HEK293 (cell line): ENCODE results near the gene BCCIP.

Source experiments
- CTCF ChIA-PET: fragments of 350-600 bp; formaldehyde crosslinking; extraction: SDS; loops from one replicate; lab custom pipeline; 2021; ENCODE audit warnings: antibody characterized with exemption; lab: Yijun Ruan, JAX
- POLR2A ChIA-PET: fragments of 300-600 bp; formaldehyde crosslinking; extraction: SDS; loops from one replicate; lab custom pipeline; 2020; ENCODE audit warnings: antibody characterized with exemption, inconsistent platforms; lab: Yijun Ruan, JAX
- H3K27ac ChIP-seq: fragments of 200-500 bp; sonication (Bioruptor generic); 2 replicates; pipeline ENCODE4 v1.5.1; 2014; ENCODE audit warnings: low read depth, low read length, control low read depth, inconsistent platforms; ENCODE audit errors: extremely low read depth
- H3K36me3 ChIP-seq, 2 experiments: fragments of 200-500 bp in 1 of 2; sonication (Bioruptor generic) in 1 of 2; 1 replicate in 1 of 2; 2 replicates in 1 of 2; pipeline ENCODE4 v1.5.1; 2014 to 2017; ENCODE audit warnings: inconsistent platforms in 2 of 2, low read length in 2 of 2; ENCODE audit not compliant: control insufficient read depth in 2 of 2, insufficient read depth in 1 of 2
- H3K4me1 ChIP-seq: fragments of 200-500 bp; sonication (Bioruptor generic); 2 replicates; pipeline ENCODE4 v1.5.1; 2014; ENCODE audit warnings: mild to moderate bottlenecking, low read length, inconsistent platforms; ENCODE audit not compliant: control insufficient read depth, insufficient read depth
- H3K4me3 ChIP-seq: 2 replicates; pipeline ENCODE4 v1.5.1; 2011; ENCODE audit warnings: low read depth, mild to moderate bottlenecking, control low read depth, low read length, moderate library complexity
- H3K9me3 ChIP-seq: fragments of 200-500 bp; sonication (Bioruptor generic); 2 replicates; pipeline ENCODE4 v1.5.1; 2014; ENCODE audit warnings: low read depth, low read length, inconsistent platforms; ENCODE audit not compliant: control insufficient read depth, insufficient read depth
- HOXD13 ChIP-seq: sonication (generic); formaldehyde crosslinking; IDR thresholded peaks from 2 replicates; pipeline ENCODE4 v1.8.0; 2022; ENCODE audit warnings: missing genetic modification reagents, borderline replicate concordance
- KLF16 ChIP-seq: fragments of 450-650 bp; formaldehyde crosslinking; IDR thresholded peaks from 2 replicates; pipeline ENCODE4 v1.5.1; 2017; ENCODE audit warnings: missing biosample characterization, missing genetic modification characterization
- KLF7 ChIP-seq: fragments of 450-650 bp; formaldehyde crosslinking; IDR thresholded peaks from 2 replicates; pipeline ENCODE4 v1.5.1; 2016; ENCODE audit warnings: missing biosample characterization, missing genetic modification characterization, borderline replicate concordance
- PRDM10 ChIP-seq: fragments of 450-650 bp; formaldehyde crosslinking; IDR thresholded peaks from 2 replicates; pipeline ENCODE4 v1.5.1; 2016; ENCODE audit warnings: missing biosample characterization, missing genetic modification characterization
- PRDM4 ChIP-seq: fragments of 450-650 bp; formaldehyde crosslinking; IDR thresholded peaks from 2 replicates; pipeline ENCODE4 v1.5.1; 2017; ENCODE audit warnings: missing biosample characterization, missing genetic modification characterization
- REPIN1 ChIP-seq: fragments of 450-650 bp; formaldehyde crosslinking; IDR thresholded peaks from 2 replicates; pipeline ENCODE4 v1.5.1; 2017; ENCODE audit warnings: missing biosample characterization, missing genetic modification characterization, low read depth
- REST ChIP-seq: fragments of 450-650 bp; formaldehyde crosslinking; IDR thresholded peaks from 2 replicates; pipeline ENCODE4 v1.5.1; 2016; ENCODE audit warnings: missing biosample characterization, missing genetic modification characterization
- SP7 ChIP-seq: fragments of 450-650 bp; formaldehyde crosslinking; IDR thresholded peaks from 2 replicates; pipeline ENCODE4 v1.5.1; 2016; ENCODE audit warnings: missing biosample characterization, missing genetic modification characterization
- WT1 ChIP-seq: fragments of 450-650 bp; formaldehyde crosslinking; IDR thresholded peaks from 2 replicates; pipeline ENCODE4 v1.5.1; 2016; ENCODE audit warnings: missing biosample characterization, missing genetic modification characterization
- ZBTB20 ChIP-seq: fragments of 450-650 bp; formaldehyde crosslinking; IDR thresholded peaks from 2 replicates; pipeline ENCODE4 v1.5.1; 2016; ENCODE audit warnings: missing biosample characterization, missing genetic modification characterization
- ZNF394 ChIP-seq: fragments of 450-650 bp; formaldehyde crosslinking; IDR thresholded peaks from 2 replicates; pipeline ENCODE4 v1.5.1; 2016; ENCODE audit warnings: missing biosample characterization, missing genetic modification characterization, mild to moderate bottlenecking, moderate library complexity, borderline replicate concordance
- ZNF549 ChIP-seq: fragments of 450-650 bp; IDR thresholded peaks from 2 replicates; pipeline ENCODE4 v1.5.1; 2018; ENCODE audit warnings: missing biosample characterization, missing genetic modification characterization, mild to moderate bottlenecking, inconsistent platforms, moderate library complexity
- ZNF629 ChIP-seq: fragments of 450-650 bp; formaldehyde crosslinking; IDR thresholded peaks from 2 replicates; pipeline ENCODE4 v1.5.1; 2017; ENCODE audit warnings: missing biosample characterization, missing genetic modification characterization
- ZNF660 ChIP-seq: fragments of 450-650 bp; IDR thresholded peaks from 2 replicates; pipeline ENCODE4 v1.5.1; 2018; ENCODE audit warnings: missing biosample characterization, mild to moderate bottlenecking, missing genetic modification characterization
- ZNF830 ChIP-seq: fragments of 450-650 bp; IDR thresholded peaks from 2 replicates; pipeline ENCODE4 v1.5.0; 2018; ENCODE audit warnings: missing biosample characterization, missing genetic modification characterization, low read depth, mild to moderate bottlenecking, moderate library complexity
- ZNF837 ChIP-seq: fragments of 450-650 bp; formaldehyde crosslinking; IDR thresholded peaks from 2 replicates; pipeline ENCODE4 v1.5.1; 2016; ENCODE audit warnings: missing biosample characterization, missing genetic modification characterization
- ZNF843 ChIP-seq: fragments of 450-650 bp; formaldehyde crosslinking; IDR thresholded peaks from 2 replicates; pipeline ENCODE4 v1.5.1; 2016; ENCODE audit warnings: missing biosample characterization, missing genetic modification characterization

BCCIP gene

GRCh38 chr10:125848371-125848770 is 25.0 kb downstream of the BCCIP start (continued):
- TF ChIP-seq REST (no peak), KLF7 (no peak), PRDM4 (no peak), ZNF629 (tag by site-specific recombination) (no peak), ZNF830 (tag by site-specific recombination) (no peak), ZNF837 (tag by site-specific recombination) (no peak), ZNF394 (tag by site-specific recombination) (no peak), ZBTB20 (tag by site-specific recombination) (no peak), ZNF549 (tag by site-specific recombination) (no peak)

- ChIA-PET CTCF (no interaction called here), POLR2A (no interaction called here)
- H3K9me3 ChIP-seq = no peaks in the 10 kb centered on the region
- H3K4me1 ChIP-seq = no peaks in the 10 kb centered on the region
- H3K4me3 ChIP-seq = no peak overlapping the region
- TF ChIP-seq WT1 (tag by site-specific recombination) (no peak), ZNF843 (tag by site-specific recombination) (no peak), REPIN1 (tag by site-specific recombination) (no peak), ZNF660 (no peak), ZNF629 (tag by site-specific recombination) (no peak), ZBTB20 (tag by site-specific recombination) (no peak), SP7 (tag by site-specific recombination) (no peak), KLF16 (no peak), HOXD13 (no peak), PRDM10 (tag by site-specific recombination) (no peak)
- H3K27ac ChIP-seq = no peak overlapping the region
- H3K36me3 ChIP-seq = peaks cover 17 to 81% of the 10 kb centered on the region in 2 experiments
These were observed 25.5 kb downstream of the BCCIP start for GRCh38 chr10:125848857-125849256.
